GM23338 (cell line): ENCODE results near the gene SEC16A. TPM values are rescaled to one million over a fixed set of nuclear protein-coding genes. Genes with fewer than 3 reads are reported as not detected.

Experiments used
- ATAC-seq: fragments of 200-7000 bp; cut with Tn5 transposase; 3 replicates; pipeline ENCODE4 v1.9.1; 2020
- DNase-seq: peaks from one replicate; pipeline ENCODE4 v3.0.0-alpha.2; 2015; ENCODE audit warnings: low spot score
- H2AFZ ChIP-seq: fragments of 200-600 bp; sonication (generic); 2 replicates; pipeline ENCODE4 v1.8.0; 2016; ENCODE audit warnings: antibody characterized with exemption, mild to moderate bottlenecking, moderate library complexity
- H3F3A ChIP-seq: fragments of 200-600 bp; sonication (generic); replicated peaks from 2 replicates; pipeline ENCODE4 v1.8.0; 2017; ENCODE audit warnings: antibody characterized with exemption, mixed run types, low read depth
- H3K27ac ChIP-seq: fragments of 200-600 bp; sonication (generic); 2 replicates; pipeline ENCODE4 v1.6.1; 2016; ENCODE audit warnings: low read depth
- H3K27me3 ChIP-seq: fragments of 200-600 bp; sonication (generic); 2 replicates; pipeline ENCODE4 v1.8.0; 2016; ENCODE audit warnings: mild to moderate bottlenecking, mixed run types, moderate library complexity; ENCODE audit not compliant: insufficient read depth
- H3K36me3 ChIP-seq: fragments of 200-600 bp; sonication (generic); 2 replicates; pipeline ENCODE4 v1.8.0; 2016; ENCODE audit warnings: mild to moderate bottlenecking; ENCODE audit not compliant: insufficient read depth
- H3K4me1 ChIP-seq: fragments of 200-600 bp; sonication (generic); 2 replicates; pipeline ENCODE4 v1.8.0; 2016; ENCODE audit warnings: mild to moderate bottlenecking, moderate library complexity; ENCODE audit not compliant: insufficient read depth
- H3K4me2 ChIP-seq: fragments of 200-600 bp; sonication (generic); 2 replicates; pipeline ENCODE4 v1.7.1; 2017; ENCODE audit warnings: mixed run types
- H3K4me3 ChIP-seq: fragments of 200-600 bp; sonication (generic); 2 replicates; pipeline ENCODE4 v1.6.1; 2016; ENCODE audit warnings: mixed run types
- H3K79me2 ChIP-seq: fragments of 200-600 bp; sonication (generic); replicated peaks from 2 replicates; pipeline ENCODE4 v1.8.0; 2017; ENCODE audit warnings: mild to moderate bottlenecking; ENCODE audit not compliant: insufficient read depth
- H3K9me2 ChIP-seq: fragments of 200-600 bp; sonication (generic); 2 replicates; pipeline ENCODE4 v1.8.0; 2017; ENCODE audit not compliant: insufficient read depth
- H4K20me1 ChIP-seq: fragments of 200-600 bp; sonication (generic); replicated peaks from 2 replicates; pipeline ENCODE4 v1.8.0; 2017; ENCODE audit warnings: mild to moderate bottlenecking; ENCODE audit not compliant: insufficient read depth
- H3K27ac Mint-ChIP-seq: 2 replicates; pipeline ENCODE4 v1.8.0; 2020; ENCODE audit warnings: inconsistent platforms, mild to moderate bottlenecking, moderate library complexity, mixed read lengths
- H3K27me3 Mint-ChIP-seq: 3 replicates; pipeline ENCODE4 v1.8.0; 2022; ENCODE audit warnings: low read depth, mild to moderate bottlenecking, moderate library complexity, mixed read lengths, inconsistent platforms; ENCODE audit not compliant: insufficient read depth, poor library complexity
- H3K36me3 Mint-ChIP-seq: 3 replicates; pipeline ENCODE4 v1.8.0; 2021; ENCODE audit warnings: low read depth, mild to moderate bottlenecking, inconsistent platforms, moderate library complexity, mixed read lengths
- H3K4me1 Mint-ChIP-seq: 3 replicates; pipeline ENCODE4 v1.8.0; 2020; ENCODE audit warnings: mild to moderate bottlenecking, inconsistent platforms, mixed read lengths
- H3K4me3 Mint-ChIP-seq: 3 replicates; pipeline ENCODE4 v1.8.0; 2021; ENCODE audit warnings: moderate library complexity, mild to moderate bottlenecking, inconsistent platforms, mixed read lengths
- H3K9me3 Mint-ChIP-seq: 3 replicates; pipeline ENCODE4 v1.8.0; 2020; ENCODE audit warnings: moderate library complexity, mild to moderate bottlenecking, inconsistent platforms, mixed read lengths
- CREB1 ChIP-seq: fragments of 250-450 bp; sonication (Bioruptor Pico); IDR thresholded peaks from 2 replicates; pipeline ENCODE4 v1.5.0; 2020; ENCODE audit warnings: low read depth, mild to moderate bottlenecking, moderate library complexity
- ETS1 ChIP-seq: IDR thresholded peaks from 2 replicates; pipeline ENCODE4 v1.6.1; 2016; ENCODE audit warnings: antibody characterized with exemption
- EZH2 ChIP-seq: fragments of 200-600 bp; sonication (generic); IDR thresholded peaks from one replicate; pipeline ENCODE4 v1.8.0; 2017; ENCODE audit warnings: antibody characterized with exemption, mild to moderate bottlenecking, low read depth; ENCODE audit not compliant: unreplicated experiment
- EZH2phosphoT487 ChIP-seq: fragments of 200-600 bp; sonication (generic); IDR thresholded peaks from one replicate; pipeline ENCODE4 v1.8.1; 2018; ENCODE audit warnings: antibody characterized with exemption; ENCODE audit not compliant: unreplicated experiment
- JUNB ChIP-seq: IDR thresholded peaks from one replicate; pipeline ENCODE4 v1.6.1; 2016; ENCODE audit warnings: antibody characterized with exemption; ENCODE audit not compliant: unreplicated experiment
- NANOG ChIP-seq: IDR thresholded peaks from 2 replicates; pipeline ENCODE4 v1.6.1; 2016; ENCODE audit warnings: antibody characterized with exemption, borderline replicate concordance
- POLR2AphosphoS5 ChIP-seq: IDR thresholded peaks from 2 replicates; pipeline ENCODE4 v1.6.1; 2016; ENCODE audit warnings: antibody characterized with exemption, low read depth
- REST ChIP-seq: IDR thresholded peaks from one replicate; pipeline ENCODE4 v1.6.1; 2018; ENCODE audit warnings: antibody characterized with exemption; ENCODE audit not compliant: unreplicated experiment
- STAT1 ChIP-seq: IDR thresholded peaks from one replicate; pipeline ENCODE4 v1.6.1; 2016; ENCODE audit warnings: antibody characterized with exemption; ENCODE audit not compliant: unreplicated experiment
- ZNF114 ChIP-seq: fragments of 250-450 bp; sonication (Bioruptor Pico); IDR thresholded peaks from 2 replicates; pipeline ENCODE4 v1.5.0; 2020; ENCODE audit warnings: mild to moderate bottlenecking, moderate library complexity
- ZNF331 ChIP-seq: fragments of 250-450 bp; sonication (Bioruptor Pico); IDR thresholded peaks from 2 replicates; pipeline ENCODE4 v1.5.0; 2020; ENCODE audit warnings: low read depth, mild to moderate bottlenecking, moderate library complexity
- polyA plus RNA-seq: library from polyadenylated mRNA; unstranded; fragments of >200 nt; fragmentation: Nextera tagmentation; extraction: Ambion mirVana; gene quantifications from 2 replicates; pipeline ENCODE4 v1.2.1, GENCODE V29; 2016
- total RNA-seq: library from RNA; depleted of rRNA; stranded (reverse); fragments of >200 nt; shearing (Covaris generic); gene quantifications from 2 replicates; pipeline ENCODE4 v1.2.3, GENCODE V29; 2014
- TF ChIP-seq, protein P1 (sequence below): fragments of 250-450 bp; sonication (Bioruptor Pico); IDR thresholded peaks from 2 replicates; pipeline ENCODE4 v1.5.0; 2020; ENCODE audit warnings: mild to moderate bottlenecking, moderate library complexity
- TF ChIP-seq, protein P2 (sequence below), 2 experiments: fragments of 200-600 bp in 1 of 2; sonication (generic) in 1 of 2; conservative IDR thresholded peaks; 2 replicates each; pipeline versions ENCODE4 v1.5.1 to v1.6.1; 2016 to 2017; ENCODE audit warnings: antibody characterized with exemption in 2 of 2, low read depth in 2 of 2, mild to moderate bottlenecking in 2 of 2, moderate library complexity in 1 of 2

The SEC16A gene
- total and polyA plus RNA-seq, 2 experiments from 2014 or later = 34.0 to 59.2 TPM

DNA sequence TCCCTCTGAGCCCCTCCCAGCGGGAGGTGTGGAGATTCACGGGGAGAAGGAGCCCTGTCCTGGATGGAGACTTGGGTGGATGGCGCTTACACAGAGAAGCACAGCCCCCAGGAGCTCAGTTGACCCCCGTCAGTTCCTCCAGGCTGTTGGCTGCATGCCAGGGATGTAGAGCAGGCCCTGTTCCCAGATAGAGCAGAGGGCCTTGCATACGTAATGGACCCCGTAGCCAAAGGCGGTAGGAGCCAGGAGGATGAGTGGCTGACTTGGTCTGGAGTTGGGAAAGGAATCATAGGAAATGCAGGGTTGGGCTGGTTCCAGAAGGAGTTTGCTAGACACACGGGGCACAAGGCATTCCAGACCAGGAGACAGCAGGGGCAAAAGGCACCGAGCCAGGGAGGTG is 69.9 kb downstream of the SEC16A start:
- Mint-ChIP-seq H3K9me3 (no peaks in the 10 kb centered on the region), H3K4me3 (no peak overlapping the region), H3K36me3 (peaks cover 70% of the 10 kb centered on the region), H3K27me3 (peaks cover 26% of the 10 kb centered on the region), H3K4me1 (peaks cover 20% of the 10 kb centered on the region), H3K27ac (no peak overlapping the region; the same call in 1 of the 2 replicates)
- peaks cover 15% of the 10 kb centered on the region; the same call in 1 of the 2 replicates for H3F3A ChIP-seq
- DNase-seq (no peak), ATAC-seq (no peak)
- peaks cover 61% of the 10 kb centered on the region for H3K79me2 ChIP-seq
- H3K4me2 ChIP-seq = no peak overlapping the region
- H3K4me1 ChIP-seq = peaks cover 17% of the 10 kb centered on the region; the same call in 1 of the 2 replicates
- TF ChIP-seq, protein P1, sequence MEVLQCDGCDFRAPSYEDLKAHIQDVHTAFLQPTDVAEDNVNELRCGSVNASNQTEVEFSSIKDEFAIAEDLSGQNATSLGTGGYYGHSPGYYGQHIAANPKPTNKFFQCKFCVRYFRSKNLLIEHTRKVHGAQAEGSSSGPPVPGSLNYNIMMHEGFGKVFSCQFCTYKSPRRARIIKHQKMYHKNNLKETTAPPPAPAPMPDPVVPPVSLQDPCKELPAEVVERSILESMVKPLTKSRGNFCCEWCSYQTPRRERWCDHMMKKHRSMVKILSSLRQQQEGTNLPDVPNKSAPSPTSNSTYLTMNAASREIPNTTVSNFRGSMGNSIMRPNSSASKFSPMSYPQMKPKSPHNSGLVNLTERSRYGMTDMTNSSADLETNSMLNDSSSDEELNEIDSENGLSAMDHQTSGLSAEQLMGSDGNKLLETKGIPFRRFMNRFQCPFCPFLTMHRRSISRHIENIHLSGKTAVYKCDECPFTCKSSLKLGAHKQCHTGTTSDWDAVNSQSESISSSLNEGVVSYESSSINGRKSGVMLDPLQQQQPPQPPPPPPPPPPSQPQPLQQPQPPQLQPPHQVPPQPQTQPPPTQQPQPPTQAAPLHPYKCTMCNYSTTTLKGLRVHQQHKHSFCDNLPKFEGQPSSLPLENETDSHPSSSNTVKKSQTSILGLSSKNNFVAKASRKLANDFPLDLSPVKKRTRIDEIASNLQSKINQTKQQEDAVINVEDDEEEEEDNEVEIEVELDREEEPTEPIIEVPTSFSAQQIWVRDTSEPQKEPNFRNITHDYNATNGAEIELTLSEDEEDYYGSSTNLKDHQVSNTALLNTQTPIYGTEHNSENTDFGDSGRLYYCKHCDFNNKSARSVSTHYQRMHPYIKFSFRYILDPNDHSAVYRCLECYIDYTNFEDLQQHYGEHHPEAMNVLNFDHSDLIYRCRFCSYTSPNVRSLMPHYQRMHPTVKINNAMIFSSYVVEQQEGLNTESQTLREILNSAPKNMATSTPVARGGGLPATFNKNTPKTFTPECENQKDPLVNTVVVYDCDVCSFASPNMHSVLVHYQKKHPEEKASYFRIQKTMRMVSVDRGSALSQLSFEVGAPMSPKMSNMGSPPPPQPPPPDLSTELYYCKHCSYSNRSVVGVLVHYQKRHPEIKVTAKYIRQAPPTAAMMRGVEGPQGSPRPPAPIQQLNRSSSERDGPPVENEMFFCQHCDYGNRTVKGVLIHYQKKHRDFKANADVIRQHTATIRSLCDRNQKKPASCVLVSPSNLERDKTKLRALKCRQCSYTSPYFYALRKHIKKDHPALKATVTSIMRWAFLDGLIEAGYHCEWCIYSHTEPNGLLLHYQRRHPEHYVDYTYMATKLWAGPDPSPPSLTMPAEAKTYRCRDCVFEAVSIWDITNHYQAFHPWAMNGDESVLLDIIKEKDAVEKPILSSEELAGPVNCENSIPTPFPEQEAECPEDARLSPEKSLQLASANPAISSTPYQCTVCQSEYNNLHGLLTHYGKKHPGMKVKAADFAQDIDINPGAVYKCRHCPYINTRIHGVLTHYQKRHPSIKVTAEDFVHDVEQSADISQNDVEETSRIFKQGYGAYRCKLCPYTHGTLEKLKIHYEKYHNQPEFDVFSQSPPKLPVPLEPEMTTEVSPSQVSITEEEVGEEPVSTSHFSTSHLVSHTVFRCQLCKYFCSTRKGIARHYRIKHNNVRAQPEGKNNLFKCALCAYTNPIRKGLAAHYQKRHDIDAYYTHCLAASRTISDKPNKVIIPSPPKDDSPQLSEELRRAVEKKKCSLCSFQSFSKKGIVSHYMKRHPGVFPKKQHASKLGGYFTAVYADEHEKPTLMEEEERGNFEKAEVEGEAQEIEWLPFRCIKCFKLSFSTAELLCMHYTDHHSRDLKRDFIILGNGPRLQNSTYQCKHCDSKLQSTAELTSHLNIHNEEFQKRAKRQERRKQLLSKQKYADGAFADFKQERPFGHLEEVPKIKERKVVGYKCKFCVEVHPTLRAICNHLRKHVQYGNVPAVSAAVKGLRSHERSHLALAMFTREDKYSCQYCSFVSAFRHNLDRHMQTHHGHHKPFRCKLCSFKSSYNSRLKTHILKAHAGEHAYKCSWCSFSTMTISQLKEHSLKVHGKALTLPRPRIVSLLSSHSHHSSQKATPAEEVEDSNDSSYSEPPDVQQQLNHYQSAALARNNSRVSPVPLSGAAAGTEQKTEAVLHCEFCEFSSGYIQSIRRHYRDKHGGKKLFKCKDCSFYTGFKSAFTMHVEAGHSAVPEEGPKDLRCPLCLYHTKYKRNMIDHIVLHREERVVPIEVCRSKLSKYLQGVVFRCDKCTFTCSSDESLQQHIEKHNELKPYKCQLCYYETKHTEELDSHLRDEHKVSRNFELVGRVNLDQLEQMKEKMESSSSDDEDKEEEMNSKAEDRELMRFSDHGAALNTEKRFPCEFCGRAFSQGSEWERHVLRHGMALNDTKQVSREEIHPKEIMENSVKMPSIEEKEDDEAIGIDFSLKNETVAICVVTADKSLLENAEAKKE (CRISPR knock-in tag) = no peak
- TF ChIP-seq EZH2phosphoT487 (no peak), JUNB (no peak), ZNF331 (no peak), STAT1 (no peak), REST (no peak), POLR2AphosphoS5 (no peak), NANOG (no peak), CREB1 (CRISPR knock-in tag) (no peak), ETS1 (no peak), ZNF114 (CRISPR knock-in tag) (no peak), EZH2 (no peak)
- TF ChIP-seq, protein P2, sequence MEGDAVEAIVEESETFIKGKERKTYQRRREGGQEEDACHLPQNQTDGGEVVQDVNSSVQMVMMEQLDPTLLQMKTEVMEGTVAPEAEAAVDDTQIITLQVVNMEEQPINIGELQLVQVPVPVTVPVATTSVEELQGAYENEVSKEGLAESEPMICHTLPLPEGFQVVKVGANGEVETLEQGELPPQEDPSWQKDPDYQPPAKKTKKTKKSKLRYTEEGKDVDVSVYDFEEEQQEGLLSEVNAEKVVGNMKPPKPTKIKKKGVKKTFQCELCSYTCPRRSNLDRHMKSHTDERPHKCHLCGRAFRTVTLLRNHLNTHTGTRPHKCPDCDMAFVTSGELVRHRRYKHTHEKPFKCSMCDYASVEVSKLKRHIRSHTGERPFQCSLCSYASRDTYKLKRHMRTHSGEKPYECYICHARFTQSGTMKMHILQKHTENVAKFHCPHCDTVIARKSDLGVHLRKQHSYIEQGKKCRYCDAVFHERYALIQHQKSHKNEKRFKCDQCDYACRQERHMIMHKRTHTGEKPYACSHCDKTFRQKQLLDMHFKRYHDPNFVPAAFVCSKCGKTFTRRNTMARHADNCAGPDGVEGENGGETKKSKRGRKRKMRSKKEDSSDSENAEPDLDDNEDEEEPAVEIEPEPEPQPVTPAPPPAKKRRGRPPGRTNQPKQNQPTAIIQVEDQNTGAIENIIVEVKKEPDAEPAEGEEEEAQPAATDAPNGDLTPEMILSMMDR (conservative IDR thresholded peaks at IDR 0.05; ENCODE audit: low read depth in 2 of 2) = no peak
- H3K27me3 ChIP-seq = no peaks in the 10 kb centered on the region
- H4K20me1 ChIP-seq = peaks cover 19% of the 10 kb centered on the region
- H3K36me3 ChIP-seq = peaks cover 25% of the 10 kb centered on the region
- no peaks in the 10 kb centered on the region for H3K9me2 ChIP-seq
- no peak overlapping the region for H2AFZ ChIP-seq
- H3K4me3 ChIP-seq = no peak overlapping the region
- H3K27ac ChIP-seq = no peak overlapping the region
